ENCODE results near the gene SMARCAD1.
"Not testable (repeated sequence)": the region's sequence is repeated elsewhere in the genome, so short reads cannot be mapped to it uniquely, and the experiment has no call there.

The SMARCAD1 gene

DNA sequence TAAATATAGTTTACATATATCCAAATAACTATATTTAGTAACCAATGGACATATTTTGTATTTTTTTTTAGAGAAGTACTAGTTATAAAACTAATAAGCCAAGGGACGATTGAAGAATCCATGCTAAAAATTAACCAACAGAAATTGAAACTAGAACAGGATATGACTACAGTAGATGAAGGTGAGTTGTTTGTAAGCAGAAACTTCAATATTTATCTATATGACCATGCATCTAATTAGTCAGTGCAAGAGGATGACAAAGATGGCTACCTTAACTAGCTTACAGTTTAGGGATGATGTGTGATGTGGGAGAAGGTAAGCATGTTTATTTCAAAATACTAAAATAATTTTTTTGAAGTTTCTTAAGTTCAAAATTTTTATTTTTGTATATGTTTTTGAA is 77.2 kb downstream of the SMARCAD1 start:
- Histone ChIP-seq H3K9me3 (ENCODE audit: control insufficient read depth, low read length) (no peaks in the 10 kb centered on the region), H3K4me1 (ENCODE audit: control insufficient read depth, insufficient read depth, low read length) (no peaks in the 10 kb centered on the region), H3K27me3 (ENCODE audit: control insufficient read depth, insufficient read depth, low read length, poor library complexity, severe bottlenecking) (no peaks in the 10 kb centered on the region), H3K36me3 (ENCODE audit: control insufficient read depth, insufficient read depth, low read length) (peaks cover 30% of the 10 kb centered on the region), H3K4me3 (ENCODE audit: insufficient read depth, low read depth, low read length) (no peak overlapping the region), H3K27ac (ENCODE audit: insufficient read depth, low read depth, low read length, poor library complexity, severe bottlenecking) (no peak overlapping the region)
- 100% methylated on average over 1 of the region's 1 CpG; no CpG with 5 or more reads in 1 of the 2 experiments for WGBS, 2 experiments

DNA sequence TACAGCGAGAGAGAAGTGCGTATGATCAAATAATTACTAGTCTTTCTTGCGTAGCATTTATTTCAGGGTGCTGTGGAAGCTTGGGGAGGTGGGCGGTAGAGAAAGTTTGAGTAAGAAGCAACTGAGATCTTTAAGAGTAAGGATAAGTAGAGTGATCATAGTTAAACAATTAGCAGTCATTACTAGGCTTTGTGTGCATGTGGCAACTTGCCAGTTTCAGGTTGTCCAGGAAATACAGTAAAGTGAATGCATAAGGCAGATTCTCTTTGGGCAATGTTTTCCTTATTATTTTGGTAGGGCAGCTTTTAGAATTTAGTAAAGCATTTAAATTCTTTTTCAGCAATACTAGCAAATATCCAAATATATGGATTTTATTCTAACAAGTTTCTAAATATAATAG is 78.0 kb downstream of the SMARCAD1 start:
- H3K36me3 ChIP-seq (ENCODE audit: control insufficient read depth, insufficient read depth, low read length) = peaks cover 26% of the 10 kb centered on the region
- no peak overlapping the region for H3K4me3 ChIP-seq (ENCODE audit: insufficient read depth, low read depth, low read length)
- H3K9me3 ChIP-seq (ENCODE audit: control insufficient read depth, low read length) = no peaks in the 10 kb centered on the region
- H3K27ac ChIP-seq (ENCODE audit: insufficient read depth, low read depth, low read length, poor library complexity, severe bottlenecking) = no peak overlapping the region
- WGBS, 2 experiments = 95 to 98% methylated on average over 4 of the region's 4 CpGs
- H3K4me1 ChIP-seq (ENCODE audit: control insufficient read depth, insufficient read depth, low read length) = no peaks in the 10 kb centered on the region
- no peaks in the 10 kb centered on the region for H3K27me3 ChIP-seq (ENCODE audit: control insufficient read depth, insufficient read depth, low read length, poor library complexity, severe bottlenecking)

GRCh38 chr4:94290245-94290644 is 82.6 kb downstream of the SMARCAD1 start:
- H3K27ac ChIP-seq (ENCODE audit: insufficient read depth, low read depth, low read length, poor library complexity, severe bottlenecking) = no peak overlapping the region
- no peaks in the 10 kb centered on the region for H3K27me3 ChIP-seq (ENCODE audit: control insufficient read depth, insufficient read depth, low read length, poor library complexity, severe bottlenecking)
- H3K4me3 ChIP-seq (ENCODE audit: insufficient read depth, low read depth, low read length) = no peak overlapping the region
- peaks cover 6% of the 10 kb centered on the region for H3K36me3 ChIP-seq (ENCODE audit: control insufficient read depth, insufficient read depth, low read length)
- WGBS, 2 experiments = 92 to 97% methylated on average over 2 of the region's 2 CpGs
- no peaks in the 10 kb centered on the region for H3K9me3 ChIP-seq (ENCODE audit: control insufficient read depth, low read length)
- H3K4me1 ChIP-seq (ENCODE audit: control insufficient read depth, insufficient read depth, low read length) = no peaks in the 10 kb centered on the region

DNA sequence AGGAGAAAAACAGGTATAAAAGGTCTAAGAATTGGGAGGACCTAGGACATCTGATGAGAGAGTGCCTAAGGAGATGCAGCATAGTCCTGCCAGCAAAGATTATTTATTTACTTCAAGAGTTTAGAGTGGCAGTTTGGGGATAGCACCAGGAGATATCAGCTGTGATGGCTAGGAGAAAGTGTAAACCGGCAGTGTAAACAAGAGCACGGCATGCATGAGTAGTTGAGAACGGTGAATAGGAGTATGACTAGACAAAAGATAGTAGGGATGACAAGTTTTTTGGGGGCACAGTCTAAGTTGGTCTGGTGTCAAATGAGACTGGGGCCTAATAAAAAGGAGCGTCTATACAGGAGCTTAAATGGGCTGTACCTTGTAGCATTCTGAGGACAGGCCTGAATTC is 86.3 kb downstream of the SMARCAD1 start:
- 90 to 97% methylated on average over 4 of the region's 4 CpGs for WGBS, 2 experiments
- H3K9me3 ChIP-seq (ENCODE audit: control insufficient read depth, low read length); H3K27ac ChIP-seq (ENCODE audit: insufficient read depth, low read depth, low read length, poor library complexity, severe bottlenecking); H3K4me3 ChIP-seq (ENCODE audit: insufficient read depth, low read depth, low read length); H3K27me3 ChIP-seq (ENCODE audit: control insufficient read depth, insufficient read depth, low read length, poor library complexity, severe bottlenecking); H3K4me1 ChIP-seq (ENCODE audit: control insufficient read depth, insufficient read depth, low read length); H3K36me3 ChIP-seq (ENCODE audit: control insufficient read depth, insufficient read depth, low read length): not testable (repeated sequence)

- H3K27me3 ChIP-seq (ENCODE audit: control insufficient read depth, insufficient read depth, low read length, poor library complexity, severe bottlenecking); H3K4me1 ChIP-seq (ENCODE audit: control insufficient read depth, insufficient read depth, low read length); H3K9me3 ChIP-seq (ENCODE audit: control insufficient read depth, low read length); H3K27ac ChIP-seq (ENCODE audit: insufficient read depth, low read depth, low read length, poor library complexity, severe bottlenecking); H3K4me3 ChIP-seq (ENCODE audit: insufficient read depth, low read depth, low read length); H3K36me3 ChIP-seq (ENCODE audit: control insufficient read depth, insufficient read depth, low read length): not testable (repeated sequence)
- 89 to 95% methylated on average over 6 of the region's 6 CpGs for WGBS, 2 experiments
Measured at GRCh38 chr4:94295473-94295872, 87.8 kb downstream of the SMARCAD1 start.

- Histone ChIP-seq H3K9me3 (ENCODE audit: control insufficient read depth, low read length) (no peaks in the 10 kb centered on the region), H3K4me1 (ENCODE audit: control insufficient read depth, insufficient read depth, low read length) (no peaks in the 10 kb centered on the region), H3K27ac (ENCODE audit: insufficient read depth, low read depth, low read length, poor library complexity, severe bottlenecking) (no peak overlapping the region), H3K4me3 (ENCODE audit: insufficient read depth, low read depth, low read length) (no peak overlapping the region), H3K36me3 (ENCODE audit: control insufficient read depth, insufficient read depth, low read length) (no peaks in the 10 kb centered on the region), H3K27me3 (ENCODE audit: control insufficient read depth, insufficient read depth, low read length, poor library complexity, severe bottlenecking) (no peaks in the 10 kb centered on the region)
- WGBS, 2 experiments = 92 to 96% methylated on average over 4 of the region's 4 CpGs
Measured at GRCh38 chr4:94298725-94299252, 91.1 kb downstream of the SMARCAD1 start.

DNA sequence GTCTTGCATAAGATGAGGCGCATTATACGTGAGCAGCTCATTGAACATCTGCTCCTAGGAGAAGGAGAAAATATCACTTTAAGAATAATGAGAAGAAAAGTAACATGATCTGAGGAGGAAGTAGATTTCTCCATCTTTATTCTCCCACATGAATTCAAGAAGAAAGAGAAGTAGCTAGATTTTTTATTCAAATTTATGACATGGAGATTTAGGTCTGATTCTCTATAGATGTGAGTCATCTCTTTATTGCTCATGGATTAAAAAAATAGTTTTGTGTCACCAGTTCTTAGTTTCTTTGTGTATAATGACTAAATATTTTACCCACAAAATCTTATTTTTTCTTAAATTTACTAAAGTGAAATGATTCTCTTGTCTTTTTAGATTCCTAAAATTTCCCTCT is 94.5 kb downstream of the SMARCAD1 start:
- 100% methylated on average over 2 of the region's 2 CpGs; no CpG with 5 or more reads in 1 of the 2 experiments for WGBS, 2 experiments

DNA sequence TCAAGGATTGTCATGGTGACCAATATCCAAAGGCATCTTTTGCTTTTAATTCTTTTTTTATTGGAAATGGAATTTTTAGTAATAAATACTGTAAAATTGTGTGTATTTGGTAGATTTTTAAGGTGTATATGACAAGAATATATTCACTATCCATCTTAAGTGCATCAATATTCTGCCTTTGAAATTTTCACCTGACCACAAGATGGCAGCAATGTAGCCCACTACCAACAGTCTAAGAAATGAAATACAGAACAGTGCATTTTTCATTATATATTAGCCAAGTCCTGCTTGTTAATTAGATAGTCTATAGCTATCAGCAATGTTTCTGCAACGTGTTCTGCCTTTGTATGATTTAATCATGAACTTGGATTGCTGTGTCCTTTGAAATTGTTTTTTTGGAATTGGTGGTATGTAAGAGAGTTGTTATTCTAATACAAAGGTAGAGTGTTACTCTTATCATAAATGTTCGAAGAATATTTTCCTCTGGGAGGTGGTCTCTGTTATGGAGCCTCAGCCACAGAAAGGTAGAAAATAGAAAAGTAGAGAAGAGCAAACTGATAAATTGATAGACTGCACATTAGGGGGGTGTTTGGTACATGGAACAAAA is 96.8 kb downstream of the SMARCAD1 start:
- WGBS, 2 experiments = 57 to 64% methylated on average over 2 of the region's 2 CpGs
- Histone ChIP-seq H3K27ac (ENCODE audit: insufficient read depth, low read depth, low read length, poor library complexity, severe bottlenecking) (no peak overlapping the region), H3K4me1 (ENCODE audit: control insufficient read depth, insufficient read depth, low read length) (no peaks in the 10 kb centered on the region), H3K27me3 (ENCODE audit: control insufficient read depth, insufficient read depth, low read length, poor library complexity, severe bottlenecking) (no peaks in the 10 kb centered on the region), H3K9me3 (ENCODE audit: control insufficient read depth, low read length) (no peaks in the 10 kb centered on the region), H3K36me3 (ENCODE audit: control insufficient read depth, insufficient read depth, low read length) (no peaks in the 10 kb centered on the region), H3K4me3 (ENCODE audit: insufficient read depth, low read depth, low read length) (no peak overlapping the region)

More for the DNA sequence above, 94.5 kb downstream of the SMARCAD1 start:
- Histone ChIP-seq H3K4me3 (ENCODE audit: insufficient read depth, low read depth, low read length) (no peak overlapping the region), H3K27ac (ENCODE audit: insufficient read depth, low read depth, low read length, poor library complexity, severe bottlenecking) (no peak overlapping the region), H3K4me1 (ENCODE audit: control insufficient read depth, insufficient read depth, low read length) (no peaks in the 10 kb centered on the region), H3K36me3 (ENCODE audit: control insufficient read depth, insufficient read depth, low read length) (no peaks in the 10 kb centered on the region), H3K9me3 (ENCODE audit: control insufficient read depth, low read length) (no peaks in the 10 kb centered on the region), H3K27me3 (ENCODE audit: control insufficient read depth, insufficient read depth, low read length, poor library complexity, severe bottlenecking) (no peaks in the 10 kb centered on the region)

DNA sequence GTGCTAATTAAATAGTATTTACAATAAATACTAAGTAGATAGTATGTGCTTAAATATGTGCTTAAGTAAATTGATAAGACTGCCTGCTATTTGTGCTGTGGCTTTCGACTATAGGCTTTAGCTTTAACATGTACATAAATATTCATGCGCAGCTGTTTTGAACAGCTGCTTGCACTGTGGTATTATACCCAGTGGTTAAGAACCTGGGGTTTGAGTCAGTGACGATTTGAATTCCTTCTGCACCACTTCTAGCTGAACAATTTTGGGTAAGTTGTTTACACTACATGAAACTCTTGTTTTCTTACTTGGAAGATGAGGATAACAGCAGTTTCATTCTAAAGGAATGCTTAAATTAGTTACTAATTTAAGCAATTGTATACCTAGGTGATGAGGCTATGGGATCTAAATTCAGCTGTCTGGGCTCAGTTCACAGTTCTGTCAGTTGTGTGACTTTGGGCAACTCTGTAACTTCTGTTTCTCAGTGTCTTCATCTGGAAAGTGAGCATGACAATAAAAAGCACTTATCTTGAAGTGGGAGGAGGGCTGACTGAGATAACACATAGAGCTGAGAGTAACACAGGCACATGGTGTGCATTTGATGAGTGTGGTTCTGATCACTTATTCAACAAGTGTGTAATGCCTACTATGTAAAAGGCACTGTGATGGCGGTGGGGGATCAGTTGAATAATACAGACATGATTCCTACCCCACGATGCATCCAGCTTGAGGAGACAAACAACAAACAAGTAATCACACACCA is 98.0 kb downstream of the SMARCAD1 start:
- no peaks in the 10 kb centered on the region for H3K27me3 ChIP-seq (ENCODE audit: control insufficient read depth, insufficient read depth, low read length, poor library complexity, severe bottlenecking)
- no peaks in the 10 kb centered on the region for H3K4me1 ChIP-seq (ENCODE audit: control insufficient read depth, insufficient read depth, low read length)
- H3K9me3 ChIP-seq (ENCODE audit: control insufficient read depth, low read length) = no peaks in the 10 kb centered on the region
- H3K4me3 ChIP-seq (ENCODE audit: insufficient read depth, low read depth, low read length) = no peak overlapping the region
- no peaks in the 10 kb centered on the region for H3K36me3 ChIP-seq (ENCODE audit: control insufficient read depth, insufficient read depth, low read length)
- no peak overlapping the region for H3K27ac ChIP-seq (ENCODE audit: insufficient read depth, low read depth, low read length, poor library complexity, severe bottlenecking)
- WGBS, 2 experiments = 86 to 100% methylated on average over 3 to 5 of the region's 5 CpGs

DNA sequence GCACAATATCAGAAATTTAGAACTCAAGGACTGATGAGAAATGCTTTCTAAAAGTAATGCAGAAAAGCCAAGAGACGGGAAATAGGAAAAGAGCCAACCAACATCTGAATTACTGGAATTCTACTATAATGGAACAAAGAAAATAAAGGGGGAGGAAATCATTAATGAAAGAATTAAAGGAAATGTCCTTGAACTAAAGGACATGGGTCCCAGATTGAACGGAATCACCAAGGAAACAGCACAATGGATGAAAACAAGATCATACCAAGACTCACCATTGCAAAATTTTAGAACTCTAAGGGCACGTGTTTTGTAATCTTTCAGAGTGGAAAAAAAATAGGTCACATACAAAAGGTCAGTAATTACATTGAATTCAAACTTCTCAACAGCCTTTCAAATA is 99.0 kb downstream of the SMARCAD1 start:
- H3K36me3 ChIP-seq (ENCODE audit: control insufficient read depth, insufficient read depth, low read length) = no peaks in the 10 kb centered on the region
- no peaks in the 10 kb centered on the region for H3K27me3 ChIP-seq (ENCODE audit: control insufficient read depth, insufficient read depth, low read length, poor library complexity, severe bottlenecking)

More for the DNA sequence above, 99.0 kb downstream of the SMARCAD1 start:
- H3K4me1 ChIP-seq (ENCODE audit: control insufficient read depth, insufficient read depth, low read length) = no peaks in the 10 kb centered on the region
- no peak overlapping the region for H3K4me3 ChIP-seq (ENCODE audit: insufficient read depth, low read depth, low read length)
- no peaks in the 10 kb centered on the region for H3K9me3 ChIP-seq (ENCODE audit: control insufficient read depth, low read length)
- 95% methylated on average over 3 of the region's 3 CpGs for WGBS, 2 experiments
- H3K27ac ChIP-seq (ENCODE audit: insufficient read depth, low read depth, low read length, poor library complexity, severe bottlenecking) = no peak overlapping the region

All from ectodermal cell (in vitro differentiated cells).